Measurements from ENCODE around the gene EIF4B. TPM values are rescaled to one million over a fixed set of nuclear protein-coding genes. Genes with fewer than 3 reads are reported as not detected.

Gene EIF4B
- total RNA-seq, 1 donor = 849 TPM

DNA sequence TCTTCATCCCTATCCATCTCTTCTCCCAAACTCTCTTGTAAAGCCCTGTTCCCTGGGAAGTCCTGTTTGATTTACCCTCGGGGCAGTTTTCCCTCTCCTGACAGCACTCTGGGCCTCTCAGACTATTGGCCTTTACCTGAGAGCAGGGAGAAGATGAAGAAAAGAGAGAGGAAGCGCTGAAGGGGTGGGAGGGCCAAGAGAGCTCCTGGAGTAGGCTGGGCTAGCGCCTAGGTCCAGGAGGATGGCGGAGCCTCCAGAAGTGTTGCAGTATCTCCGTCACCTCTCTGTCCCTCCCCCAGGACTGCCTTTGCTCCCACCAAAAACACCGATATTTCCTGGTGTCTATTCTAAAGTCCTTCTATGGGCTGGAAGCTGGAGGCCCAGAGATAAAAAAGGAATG is 85.5 kb downstream of the EIF4B start:
- H3K4me3 ChIP-seq (ENCODE audit: low read depth, low read length) = no peak overlapping the region
- no peak for DNase-seq (ENCODE audit: low read depth)
- TF ChIP-seq, protein P1, sequence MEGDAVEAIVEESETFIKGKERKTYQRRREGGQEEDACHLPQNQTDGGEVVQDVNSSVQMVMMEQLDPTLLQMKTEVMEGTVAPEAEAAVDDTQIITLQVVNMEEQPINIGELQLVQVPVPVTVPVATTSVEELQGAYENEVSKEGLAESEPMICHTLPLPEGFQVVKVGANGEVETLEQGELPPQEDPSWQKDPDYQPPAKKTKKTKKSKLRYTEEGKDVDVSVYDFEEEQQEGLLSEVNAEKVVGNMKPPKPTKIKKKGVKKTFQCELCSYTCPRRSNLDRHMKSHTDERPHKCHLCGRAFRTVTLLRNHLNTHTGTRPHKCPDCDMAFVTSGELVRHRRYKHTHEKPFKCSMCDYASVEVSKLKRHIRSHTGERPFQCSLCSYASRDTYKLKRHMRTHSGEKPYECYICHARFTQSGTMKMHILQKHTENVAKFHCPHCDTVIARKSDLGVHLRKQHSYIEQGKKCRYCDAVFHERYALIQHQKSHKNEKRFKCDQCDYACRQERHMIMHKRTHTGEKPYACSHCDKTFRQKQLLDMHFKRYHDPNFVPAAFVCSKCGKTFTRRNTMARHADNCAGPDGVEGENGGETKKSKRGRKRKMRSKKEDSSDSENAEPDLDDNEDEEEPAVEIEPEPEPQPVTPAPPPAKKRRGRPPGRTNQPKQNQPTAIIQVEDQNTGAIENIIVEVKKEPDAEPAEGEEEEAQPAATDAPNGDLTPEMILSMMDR (IDR thresholded peaks at IDR 0.05; ENCODE audit: insufficient read depth, low read depth, low read length) = no peak

Small RNA genes lying within 50 kb of the gene (small RNA-seq; reads per million reads assigned to genes)
- gene MIR6757 = not detected

Other genes with a start within 250 kb of the EIF4B start
- not detected in 2 replicates for gene KRT76, start 229.1 kb upstream of the EIF4B start, total RNA-seq
- gene KRT3, start 210.3 kb upstream of the EIF4B start, total RNA-seq = not detected in 2 replicates
- not detected in 2 replicates for gene KRT4, start 192.3 kb upstream of the EIF4B start, total RNA-seq
- gene KRT79, start 172.1 kb upstream of the EIF4B start, total RNA-seq = not detected in 2 replicates
- gene KRT78, start 157.5 kb upstream of the EIF4B start, total RNA-seq = not detected in 2 replicates
- gene KRT8, start 101.4 kb upstream of the EIF4B start, total RNA-seq = 57.0 and 74.7 TPM in 2 replicates
- 989 and 1,804 TPM in 2 replicates for gene KRT18, start 57.3 kb upstream of the EIF4B start, total RNA-seq
- gene TNS2, start 43.6 kb downstream of the EIF4B start, total RNA-seq = 36.7 and 46.1 TPM in 2 replicates
- 17.4 and 19.4 TPM in 2 replicates for gene SPRYD3, start 72.9 kb downstream of the EIF4B start, total RNA-seq
- 277 and 396 TPM in 2 replicates for gene IGFBP6, start 91.2 kb downstream of the EIF4B start, total RNA-seq
- gene SOAT2, start 97.0 kb downstream of the EIF4B start, total RNA-seq = not detected in 2 replicates
- gene ZNF740, start 174.3 kb downstream of the EIF4B start, total RNA-seq = 10.6 and 10.8 TPM in 2 replicates
- gene CSAD, start 174.5 kb downstream of the EIF4B start, total RNA-seq = 5.5 and 7.8 TPM in 2 replicates
- under 0.01 TPM in 1 of 2 replicates, not detected in the other for gene ITGB7, start 200.8 kb downstream of the EIF4B start, total RNA-seq
- 28.0 and 29.4 TPM in 2 replicates for gene RARG, start 225.8 kb downstream of the EIF4B start, total RNA-seq

All from fibroblast of villous mesenchyme (primary cell).